ENCODE data around the gene ITPK1. TPM values are rescaled to one million over a fixed set of nuclear protein-coding genes. Genes with fewer than 3 reads are reported as not detected.

Gene ITPK1
- total RNA-seq, 1 experiment from 2014 or later, result 66.2 TPM

DNA sequence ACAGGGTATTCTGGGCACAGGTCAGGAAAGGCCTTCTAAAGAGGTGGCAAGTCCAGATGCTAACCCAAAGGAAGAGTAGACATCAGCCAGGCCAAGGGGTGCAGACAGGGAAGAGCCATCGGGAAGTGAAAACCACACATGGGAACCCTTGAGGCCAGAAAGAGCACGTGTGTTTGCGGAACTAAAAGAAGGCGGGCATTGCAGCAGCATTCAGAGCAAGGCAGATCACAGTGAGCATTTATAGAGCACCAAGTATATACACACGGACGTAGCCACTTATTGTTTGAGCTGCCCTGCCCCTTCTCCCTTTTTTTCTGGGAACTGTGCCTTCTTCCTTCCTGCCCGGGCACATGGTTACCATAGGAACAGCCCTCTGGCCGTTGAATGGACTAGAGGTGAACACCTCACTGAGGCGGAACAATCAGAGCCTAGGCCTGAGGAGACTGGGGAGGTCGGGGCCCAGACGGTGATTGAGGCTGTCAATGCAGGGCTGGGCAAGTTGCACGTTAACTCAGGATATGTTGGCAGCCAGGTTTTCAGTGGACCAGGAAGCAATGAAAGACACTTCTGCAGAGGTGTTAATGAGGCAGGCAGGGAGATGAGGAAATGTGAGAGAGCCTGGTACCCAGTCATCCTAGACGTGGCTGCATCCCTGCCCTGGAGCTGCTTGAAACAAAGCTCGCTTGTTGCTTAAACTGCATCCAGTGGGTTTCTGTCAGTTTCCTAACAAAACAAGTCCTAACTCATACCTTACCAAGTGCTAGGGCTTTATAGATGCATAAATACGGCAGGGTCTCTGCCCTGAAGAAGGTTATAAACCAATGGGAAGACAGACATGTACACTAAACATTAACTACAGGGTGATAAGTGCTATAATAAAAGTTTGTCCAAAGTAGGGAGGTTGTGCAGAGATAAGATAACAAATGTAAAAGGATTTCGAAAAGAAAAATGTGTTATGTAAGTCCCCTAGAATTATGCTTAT lies 34.8 kb upstream of the ITPK1 start:
- Histone ChIP-seq H2AFZ (ENCODE audit: low read length) (no peak overlapping the region), H3K9ac (ENCODE audit: low read length) (no peak overlapping the region)

GRCh38 chr14:93148979-93149378 lies 33.3 kb upstream of the ITPK1 start:
- TF ChIP-seq EZH2 (IDR thresholded peaks at IDR 0.05; ENCODE audit: low read length, unreplicated experiment) (no peak), CTCF (conservative IDR thresholded peaks at IDR 0.05; ENCODE audit: low read depth, low read length) (no peak), EZH2phosphoT487 (IDR thresholded peaks at IDR 0.05; ENCODE audit: borderline replicate concordance, low read length) (no peak)
- POLR2A ChIA-PET (ENCODE audit: unreplicated experiment), result no interaction called here
- no peaks in the 10 kb centered on the region for H3F3A ChIP-seq (ENCODE audit: low read length, unreplicated experiment)
- H3K27ac ChIP-seq (ENCODE audit: low read length), result no peak overlapping the region
- no peaks in the 10 kb centered on the region for H3K27me3 ChIP-seq (ENCODE audit: low read length)
- ATAC-seq (no peak), DNase-seq (no peak)
- H3K9me3 ChIP-seq (ENCODE audit: low read length), result no peaks in the 10 kb centered on the region
- H2AFZ ChIP-seq (ENCODE audit: low read length), result no peak overlapping the region
- H3K4me3 ChIP-seq (ENCODE audit: low read length), result no peak overlapping the region
- no peak overlapping the region for H3K9ac ChIP-seq (ENCODE audit: low read length)
- no peaks in the 10 kb centered on the region for H4K20me1 ChIP-seq (ENCODE audit: low read length)
- intact Hi-C loops (cut with micrococcal nuclease), result no loop called here
- H3K36me3 ChIP-seq (ENCODE audit: low read depth, low read length), result no peaks in the 10 kb centered on the region
- no peaks in the 10 kb centered on the region for H3K79me2 ChIP-seq (ENCODE audit: low read length)
- no TSS peak for BruUV-seq (replicated peaks)
- H3K9me2 ChIP-seq (replicated peaks; ENCODE audit: low read length), result no peaks in the 10 kb centered on the region
- no peaks in the 10 kb centered on the region for H3K4me1 ChIP-seq (ENCODE audit: insufficient read depth, low read length)
- no peak overlapping the region for H3K4me2 ChIP-seq (ENCODE audit: low read length)
- CTCF ChIA-PET, result no interaction called here

More for the DNA sequence above, 34.8 kb upstream of the ITPK1 start:
- TF ChIP-seq CTCF (conservative IDR thresholded peaks at IDR 0.05; ENCODE audit: low read depth, low read length) (no peak), EZH2phosphoT487 (IDR thresholded peaks at IDR 0.05; ENCODE audit: borderline replicate concordance, low read length) (no peak), EZH2 (IDR thresholded peaks at IDR 0.05; ENCODE audit: low read length, unreplicated experiment) (no peak)
- CTCF ChIA-PET, result no interaction called here
- Histone ChIP-seq H3K27ac (ENCODE audit: low read length) (no peak overlapping the region), H3K27me3 (ENCODE audit: low read length) (no peaks in the 10 kb centered on the region), H3K36me3 (ENCODE audit: low read depth, low read length) (no peaks in the 10 kb centered on the region), H4K20me1 (ENCODE audit: low read length) (no peaks in the 10 kb centered on the region), H3K4me3 (ENCODE audit: low read length) (no peak overlapping the region), H3K9me2 (replicated peaks; ENCODE audit: low read length) (no peaks in the 10 kb centered on the region), H3F3A (ENCODE audit: low read length, unreplicated experiment) (no peaks in the 10 kb centered on the region), H3K79me2 (ENCODE audit: low read length) (no peaks in the 10 kb centered on the region), H3K4me2 (ENCODE audit: low read length) (no peak overlapping the region), H3K4me1 (ENCODE audit: insufficient read depth, low read length) (0 out of 2 replicates have a peak, but pooled peaks cover 5% of the 10 kb centered on the region), H3K9me3 (ENCODE audit: low read length) (no peaks in the 10 kb centered on the region)
- POLR2A ChIA-PET (ENCODE audit: unreplicated experiment), result no interaction called here
- BruUV-seq (replicated peaks), result no TSS peak
- DNase-seq (peak; percentile 16), ATAC-seq (peak; percentile 42; the same call in 1 of the 2 replicates)
- intact Hi-C loops (cut with micrococcal nuclease), result no loop called here

GRCh38 chr14:93146119-93146518 lies 30.4 kb upstream of the ITPK1 start:
- Histone ChIP-seq H3K9me3 (ENCODE audit: low read length) (no peaks in the 10 kb centered on the region), H4K20me1 (ENCODE audit: low read length) (no peaks in the 10 kb centered on the region), H3K9ac (ENCODE audit: low read length) (no peak overlapping the region), H3K4me1 (ENCODE audit: insufficient read depth, low read length) (no peaks in the 10 kb centered on the region), H3K79me2 (ENCODE audit: low read length) (no peaks in the 10 kb centered on the region), H3F3A (ENCODE audit: low read length, unreplicated experiment) (no peaks in the 10 kb centered on the region), H3K9me2 (replicated peaks; ENCODE audit: low read length) (no peaks in the 10 kb centered on the region), H3K27me3 (ENCODE audit: low read length) (no peaks in the 10 kb centered on the region), H3K27ac (ENCODE audit: low read length) (no peak overlapping the region), H3K36me3 (ENCODE audit: low read depth, low read length) (no peaks in the 10 kb centered on the region), H2AFZ (ENCODE audit: low read length) (no peak overlapping the region), H3K4me3 (ENCODE audit: low read length) (no peak overlapping the region), H3K4me2 (ENCODE audit: low read length) (no peak overlapping the region)
- DNase-seq, result no peak
- no peak for TF ChIP-seq EZH2 (IDR thresholded peaks at IDR 0.05; ENCODE audit: low read length, unreplicated experiment)
- no peak for TF ChIP-seq EZH2phosphoT487 (IDR thresholded peaks at IDR 0.05; ENCODE audit: borderline replicate concordance, low read length)
- no peak for TF ChIP-seq CTCF (conservative IDR thresholded peaks at IDR 0.05; ENCODE audit: low read depth, low read length)
- BruUV-seq (replicated peaks), result no TSS peak
- ChIA-PET CTCF (no interaction called here), POLR2A (ENCODE audit: unreplicated experiment) (no interaction called here)
- intact Hi-C loops (cut with micrococcal nuclease), result no loop called here
- no peak for ATAC-seq

All from PC-3 (cell line).